GM19328 (cell line): Measurements from ENCODE around the gene RPL13.
A peak's percentile ranks its signal among the peaks of the same experiment; 100 is the strongest.

Experiments
- ATAC-seq: cut with Tn5 transposase; IDR thresholded peaks from one replicate; pipeline ENCODE4 v1.9.1; 2021; ENCODE audit warnings: mild to moderate bottlenecking, moderate library complexity; ENCODE audit not compliant: unreplicated experiment

RPL13 gene

DNA sequence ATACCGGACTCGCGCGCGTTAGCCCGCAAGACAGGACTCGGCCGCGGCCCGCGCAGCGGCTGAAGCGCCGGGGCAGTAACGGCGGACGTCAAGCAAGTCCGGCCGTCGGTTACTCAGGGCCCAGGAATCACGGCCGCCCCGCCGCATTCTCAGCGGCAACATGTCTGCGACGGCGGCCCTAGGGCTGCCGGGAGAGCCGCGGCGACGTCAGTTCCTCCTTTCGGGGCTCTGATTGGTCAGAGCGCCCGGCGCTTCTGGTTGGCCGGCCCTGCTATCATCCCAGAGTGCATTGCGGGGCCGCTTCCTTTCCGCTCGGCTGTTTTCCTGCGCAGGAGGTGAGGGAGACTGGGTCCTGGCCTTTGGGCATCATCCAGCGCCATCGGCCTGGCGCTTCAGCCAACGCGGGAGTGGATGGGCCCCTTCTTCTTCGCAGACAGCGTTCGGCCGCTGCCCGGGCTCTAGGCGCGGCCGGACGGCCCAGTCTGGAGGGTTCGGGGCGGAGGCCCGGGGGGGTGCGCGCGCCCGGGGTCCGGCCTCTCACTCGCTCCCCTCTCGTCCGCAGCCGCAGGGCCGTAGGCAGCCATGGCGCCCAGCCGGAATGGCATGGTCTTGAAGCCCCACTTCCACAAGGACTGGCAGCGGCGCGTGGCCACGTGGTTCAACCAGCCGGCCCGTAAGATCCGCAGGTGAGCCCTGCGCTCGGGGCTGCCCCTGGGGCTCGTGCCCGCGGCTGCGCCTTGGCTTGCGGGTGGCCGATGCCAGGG lies at the start of gene RPL13:
Gene RPL13 (plus strand): TSS at position 305 of the 764 bp plus-strand sequence. CDS start 278 bp downstream, at position 583.
- peak; percentile 80 for ATAC-seq

DNA sequence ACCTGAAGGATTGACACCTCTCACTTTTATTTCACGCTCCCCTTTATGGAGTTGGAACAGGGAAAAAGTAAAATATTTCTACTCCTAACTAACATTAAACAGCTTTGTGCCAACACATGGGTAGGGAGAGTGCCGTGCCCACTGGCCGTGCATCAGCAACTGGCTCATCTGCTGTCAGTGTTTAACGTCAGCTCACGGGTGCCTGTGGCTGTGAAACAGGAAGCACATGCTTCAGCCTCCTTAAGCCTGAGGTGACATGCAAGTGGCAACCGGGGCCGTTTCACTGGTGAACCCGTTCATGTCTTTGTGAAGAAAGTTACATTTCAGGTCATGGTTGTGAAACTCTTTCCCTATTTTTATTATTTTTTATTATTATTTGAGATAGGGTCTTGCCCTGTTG lies 49.1 kb upstream of the RPL13 start:
- no peak for ATAC-seq

DNA sequence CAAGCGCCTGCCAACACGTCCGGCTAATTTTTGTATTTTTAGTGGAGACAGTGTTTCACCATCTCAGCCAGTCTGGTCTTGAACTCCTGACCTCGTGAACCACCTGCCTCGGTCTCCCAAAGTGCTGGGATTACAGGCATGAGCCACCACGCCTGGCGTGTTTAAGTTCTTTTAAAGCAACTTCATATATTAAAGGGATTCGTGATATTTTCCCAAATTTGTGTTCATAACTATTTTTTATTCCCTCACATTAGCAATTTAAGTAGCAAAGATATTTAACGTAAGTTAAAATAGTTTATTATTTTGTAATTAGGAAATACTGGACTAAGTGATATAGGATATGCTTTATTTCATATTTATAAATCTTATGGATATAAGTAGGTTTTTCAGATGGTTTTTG lies 48.0 kb upstream of the RPL13 start:
- no peak for ATAC-seq

DNA sequence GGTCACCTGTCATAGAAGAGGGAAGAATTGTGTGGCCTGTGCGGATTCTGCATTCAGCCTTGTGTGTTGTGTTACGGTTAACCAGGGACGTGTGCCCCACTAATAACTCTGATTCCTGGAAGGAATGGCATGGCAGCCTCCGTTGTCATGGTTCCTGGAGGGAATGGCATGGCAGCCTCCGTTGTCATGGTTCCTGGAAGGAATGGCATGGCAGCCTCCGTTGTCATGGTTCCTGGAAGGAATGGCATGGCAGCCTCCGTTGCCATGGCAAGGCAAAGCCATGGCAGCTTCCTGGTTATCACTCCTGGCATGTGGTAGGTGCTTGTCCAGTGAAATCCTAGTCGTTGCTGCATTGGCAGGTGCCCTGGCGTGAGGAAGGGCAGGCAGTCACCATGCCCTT lies 43.4 kb upstream of the RPL13 start:
- ATAC-seq = no peak

DNA sequence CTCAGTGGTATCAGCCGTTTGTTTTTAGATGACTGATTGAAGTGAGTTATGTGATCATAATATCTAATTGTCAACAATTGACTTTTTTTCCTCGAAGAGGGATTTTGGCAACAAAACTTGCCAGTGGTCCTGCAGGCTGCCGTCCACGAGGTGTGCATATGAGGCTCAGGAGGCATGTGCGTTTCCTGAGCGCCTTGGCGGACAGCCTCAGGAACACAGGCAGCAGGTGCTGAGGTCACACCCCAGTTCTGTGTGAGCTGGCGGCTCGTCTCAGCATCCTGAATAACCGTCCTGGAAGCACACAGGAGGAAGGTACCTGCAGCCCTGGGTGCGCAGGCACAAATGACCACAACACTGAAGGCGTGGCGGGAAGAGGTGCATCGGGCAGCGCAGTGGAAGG lies 40.6 kb upstream of the RPL13 start:
- no peak for ATAC-seq

DNA sequence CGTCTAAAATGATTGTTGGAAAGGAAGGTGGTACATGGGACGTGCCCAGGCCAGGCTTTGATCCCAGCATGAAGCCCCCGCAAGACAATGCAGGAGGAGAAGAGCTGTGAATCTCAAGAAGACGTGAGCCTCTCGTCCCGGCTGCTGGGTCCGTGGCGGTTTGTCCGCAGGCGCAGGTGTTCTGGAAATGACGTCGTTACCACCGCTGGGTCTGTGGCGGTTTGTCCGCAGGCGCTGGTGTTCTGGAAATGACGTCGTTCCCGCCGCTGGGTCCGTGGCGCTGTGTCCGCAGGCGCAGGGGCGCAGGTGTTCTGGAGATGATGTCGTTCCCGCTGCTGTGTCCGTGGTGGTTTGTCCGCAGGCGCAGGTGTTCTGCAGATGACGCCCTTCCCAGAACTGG lies 38.2 kb upstream of the RPL13 start:
- no peak for ATAC-seq

DNA sequence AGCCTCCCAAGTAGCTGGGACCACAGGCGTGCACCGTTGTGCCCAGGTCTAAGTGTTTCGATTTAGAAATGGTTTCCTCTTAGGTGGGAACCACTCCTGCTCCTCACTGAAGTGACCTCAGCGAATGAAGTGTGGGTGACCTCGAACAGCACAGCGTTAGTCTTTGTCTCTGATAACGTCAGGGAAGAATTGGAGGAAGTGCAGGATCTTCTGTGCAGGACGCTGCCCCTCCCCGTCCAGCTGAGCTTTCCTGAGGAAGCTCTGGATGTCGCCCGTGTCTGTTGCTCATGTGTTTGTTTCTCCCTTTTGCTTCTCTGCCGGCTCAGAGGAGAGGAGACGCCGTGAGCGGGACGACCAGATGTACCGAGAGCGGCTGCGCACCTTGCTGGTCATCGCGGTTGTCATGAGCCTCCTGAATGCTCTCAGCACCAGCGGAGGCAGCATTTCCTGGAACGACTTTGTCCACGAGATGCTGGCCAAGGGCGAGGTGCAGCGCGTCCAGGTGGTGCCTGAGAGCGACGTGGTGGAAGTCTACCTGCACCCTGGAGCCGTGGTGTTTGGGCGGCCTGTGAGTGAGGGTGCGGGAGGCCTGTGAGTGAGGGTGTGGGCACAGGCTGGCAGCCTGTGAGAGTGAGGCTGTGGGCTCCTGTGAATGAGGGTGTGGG lies 36.7 kb upstream of the RPL13 start:
- no peak for ATAC-seq

DNA sequence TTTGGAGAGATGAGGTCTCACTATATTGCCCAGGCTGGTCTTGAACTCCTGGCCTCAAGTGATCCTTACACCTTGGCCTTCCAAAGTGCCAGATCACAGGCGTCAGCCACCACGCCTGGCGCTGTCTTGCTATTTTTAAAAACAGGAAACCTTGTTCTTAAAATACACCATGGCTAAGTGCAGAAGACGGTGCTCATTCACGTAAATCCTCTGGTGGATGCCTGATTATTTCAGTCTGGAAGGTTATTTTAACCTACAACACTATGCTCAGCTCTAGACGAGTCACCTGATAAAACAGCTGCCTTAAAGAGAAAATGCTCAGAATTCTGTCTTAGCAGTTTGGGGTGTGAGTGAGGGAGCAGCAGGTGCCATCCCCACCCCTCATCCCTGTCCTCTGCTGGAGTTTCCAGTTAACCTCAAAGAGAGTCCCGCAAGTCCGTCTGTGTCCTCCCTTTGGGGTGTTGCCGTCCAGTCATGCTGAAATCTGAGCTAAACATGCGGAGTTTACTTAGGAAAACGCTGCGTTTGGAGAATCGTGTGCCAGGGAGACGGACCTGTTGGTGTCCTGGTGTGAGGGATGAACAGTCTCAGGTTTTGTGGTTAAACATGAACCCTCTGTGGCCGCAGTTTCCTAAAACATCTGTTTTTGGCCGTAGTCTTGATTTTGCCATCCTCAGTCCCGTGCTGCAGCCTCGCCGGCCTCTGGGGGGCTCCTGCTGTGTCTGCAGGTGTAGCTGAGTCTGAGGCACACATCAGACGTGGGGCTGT lies 35.2 kb upstream of the RPL13 start:
- ATAC-seq = no peak

DNA sequence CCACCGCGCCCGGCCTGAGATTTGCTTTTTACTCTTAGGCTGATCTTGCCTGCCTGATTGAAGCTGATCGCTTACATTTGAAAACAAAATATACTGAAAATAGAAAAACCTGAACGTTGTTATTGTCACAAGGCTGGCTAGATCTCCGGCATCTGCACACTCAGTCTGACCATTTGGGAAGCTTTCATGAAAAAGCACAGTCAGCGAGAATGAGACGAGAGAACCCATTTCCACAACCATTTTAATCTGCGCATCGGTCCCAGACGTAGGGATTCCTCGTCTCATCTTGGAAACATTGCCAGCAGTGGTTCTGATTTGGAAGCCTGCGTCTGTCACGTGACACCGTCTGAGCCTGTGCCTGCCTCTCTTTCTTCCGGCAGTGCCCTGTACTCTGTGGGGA lies 31.4 kb upstream of the RPL13 start:
- ATAC-seq = no peak

DNA sequence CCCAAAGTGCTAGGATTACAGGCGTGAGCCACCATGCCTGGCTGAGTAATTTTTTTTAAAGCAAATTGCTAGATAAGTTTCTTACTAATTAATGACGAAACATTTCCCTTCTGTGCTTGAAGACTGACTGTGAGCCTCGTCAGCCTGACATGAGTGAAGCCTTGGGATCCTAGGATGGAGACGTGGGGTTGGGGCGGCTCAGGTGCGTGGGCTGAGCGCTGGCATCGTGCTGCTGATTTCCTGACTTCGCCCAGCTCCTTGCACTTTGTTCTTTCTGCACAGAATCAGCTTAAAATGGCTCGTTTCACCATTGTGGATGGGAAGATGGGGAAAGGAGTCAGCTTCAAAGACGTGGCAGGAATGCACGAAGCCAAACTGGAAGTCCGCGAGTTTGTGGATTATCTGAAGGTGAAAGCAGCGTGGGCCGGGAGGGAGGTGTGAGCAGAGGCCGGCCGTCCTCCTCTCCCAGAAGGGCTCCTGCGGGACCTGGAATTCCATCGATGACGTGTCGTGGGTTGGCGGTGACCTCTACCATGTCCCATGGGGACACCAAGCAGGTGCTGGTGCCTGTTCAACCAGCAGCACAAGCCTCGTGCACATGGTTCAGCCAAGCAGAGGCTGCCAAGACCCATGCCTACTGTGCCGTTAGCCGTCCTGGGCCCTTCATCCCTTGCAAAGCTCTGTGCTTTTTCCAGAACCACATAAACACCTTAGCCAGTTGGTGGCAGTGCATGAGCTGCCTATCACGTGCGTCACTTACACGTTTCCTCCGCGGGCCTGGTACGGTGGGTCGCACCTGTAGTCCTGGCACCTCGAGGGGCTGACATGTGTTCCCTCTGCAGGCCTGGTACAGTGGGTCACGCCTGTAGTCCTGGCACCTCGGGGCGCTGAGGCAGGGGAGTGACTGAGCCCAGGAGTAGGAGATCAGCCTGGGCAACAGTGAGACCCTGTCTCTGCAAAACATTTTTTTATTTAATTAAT lies 29.8 kb upstream of the RPL13 start:
- ATAC-seq = no peak

DNA sequence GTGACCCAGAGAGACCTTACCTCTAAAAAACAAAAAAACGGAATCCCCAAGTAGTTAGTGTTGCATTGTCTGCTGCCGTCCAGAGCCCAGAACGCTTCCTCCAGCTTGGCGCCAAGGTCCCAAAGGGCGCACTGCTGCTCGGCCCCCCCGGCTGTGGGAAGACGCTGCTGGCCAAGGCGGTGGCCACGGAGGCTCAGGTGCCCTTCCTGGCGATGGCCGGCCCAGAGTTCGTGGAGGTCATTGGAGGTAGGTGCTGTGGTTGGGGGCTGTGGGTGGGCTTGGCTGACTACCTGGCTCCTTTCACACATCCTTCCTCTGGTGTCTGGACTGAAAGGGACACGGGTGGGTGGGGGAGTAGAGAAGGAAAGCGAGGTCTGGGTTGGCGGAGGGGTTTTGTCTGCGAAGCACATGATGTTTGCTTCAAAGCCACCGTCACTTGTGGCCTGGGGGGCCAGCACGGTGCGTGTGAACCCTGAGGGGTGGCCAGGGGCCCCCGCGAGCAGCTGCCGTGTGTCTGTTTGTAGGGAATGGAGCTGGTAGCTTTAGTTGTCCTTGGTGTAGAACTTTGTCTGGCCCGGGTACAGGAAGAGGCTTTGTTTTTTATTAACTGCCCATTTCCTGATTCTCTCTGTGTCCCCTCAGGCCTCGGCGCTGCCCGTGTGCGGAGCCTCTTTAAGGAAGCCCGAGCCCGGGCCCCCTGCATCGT lies 28.5 kb upstream of the RPL13 start:
- no peak for ATAC-seq

DNA sequence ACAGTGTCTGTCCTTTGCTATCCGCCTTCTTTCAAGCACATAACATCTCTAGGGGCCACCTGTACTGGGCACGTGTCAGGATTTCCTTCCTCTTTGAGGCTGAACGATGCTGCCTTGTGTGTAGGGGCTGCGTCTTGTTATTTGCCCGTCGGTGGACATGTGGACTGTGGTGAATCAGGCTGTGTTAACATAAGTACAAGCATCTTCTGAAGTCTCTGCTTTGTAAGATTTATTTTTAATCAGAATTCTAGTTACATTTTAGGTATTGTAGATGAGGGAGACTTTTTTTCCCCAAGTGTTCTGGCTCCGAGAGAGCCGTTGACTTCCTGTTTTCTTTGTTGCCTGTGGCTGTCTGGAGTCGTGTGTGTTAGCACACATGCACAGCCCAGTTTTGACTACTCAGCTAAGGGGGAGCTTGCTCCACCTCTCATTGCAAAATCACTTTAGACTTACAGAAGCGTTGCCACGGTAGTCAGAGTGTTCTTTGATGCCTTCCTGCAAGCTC lies 26.2 kb upstream of the RPL13 start:
- ATAC-seq = no peak

DNA sequence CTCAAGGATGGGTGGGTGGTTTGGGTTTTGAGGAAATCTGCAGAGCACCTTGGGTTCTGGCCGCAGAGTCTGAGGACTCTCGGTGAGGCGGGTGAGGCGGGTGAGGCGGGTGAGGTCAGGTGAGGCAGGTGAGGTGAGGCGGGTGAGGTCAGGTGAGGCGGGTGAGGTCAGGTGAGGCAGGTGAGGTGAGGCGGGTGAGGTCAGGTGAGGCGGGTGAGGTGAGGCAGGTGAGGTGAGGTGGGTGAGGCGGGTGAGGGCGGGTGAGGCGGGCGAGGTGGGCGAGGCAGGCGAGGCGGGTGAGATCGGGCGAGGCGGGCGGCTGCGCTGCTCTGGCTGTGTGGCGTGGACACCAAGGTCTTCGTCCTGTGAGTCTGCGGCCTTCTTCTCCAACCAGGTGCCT lies 24.1 kb upstream of the RPL13 start:
- ATAC-seq = no peak

DNA sequence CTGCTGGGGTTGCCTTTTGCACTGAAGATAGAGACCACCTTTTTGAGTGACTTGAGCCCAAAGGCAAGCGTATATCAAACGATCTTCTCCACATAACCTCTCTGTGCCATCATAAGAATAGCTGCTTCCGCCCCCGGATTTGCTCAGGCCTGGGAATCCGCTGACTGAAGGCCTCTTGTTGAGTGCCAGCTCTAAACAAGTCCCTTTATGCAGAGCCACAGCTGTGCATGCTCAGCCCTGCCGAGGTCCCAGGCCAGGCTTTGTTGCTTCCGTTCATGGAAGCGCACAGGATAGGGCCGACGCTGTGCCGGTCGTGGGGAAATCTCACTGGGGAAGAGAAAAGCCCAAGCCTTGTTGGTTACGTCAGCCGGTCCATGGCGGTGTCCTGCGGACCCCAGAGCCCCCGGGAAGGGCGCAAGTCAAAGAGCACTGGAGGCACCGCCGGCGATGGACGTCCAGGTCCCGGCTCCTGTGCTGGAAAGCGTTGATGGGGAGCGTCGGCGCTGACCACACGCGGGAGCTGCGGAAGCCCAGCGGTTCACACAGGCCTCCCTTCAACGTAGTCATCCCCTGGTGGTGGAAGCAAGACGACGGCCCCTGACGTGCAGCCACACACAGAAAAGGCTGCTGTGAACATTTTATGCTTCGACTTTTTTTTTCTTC lies 23.5 kb upstream of the RPL13 start:
- ATAC-seq = no peak

DNA sequence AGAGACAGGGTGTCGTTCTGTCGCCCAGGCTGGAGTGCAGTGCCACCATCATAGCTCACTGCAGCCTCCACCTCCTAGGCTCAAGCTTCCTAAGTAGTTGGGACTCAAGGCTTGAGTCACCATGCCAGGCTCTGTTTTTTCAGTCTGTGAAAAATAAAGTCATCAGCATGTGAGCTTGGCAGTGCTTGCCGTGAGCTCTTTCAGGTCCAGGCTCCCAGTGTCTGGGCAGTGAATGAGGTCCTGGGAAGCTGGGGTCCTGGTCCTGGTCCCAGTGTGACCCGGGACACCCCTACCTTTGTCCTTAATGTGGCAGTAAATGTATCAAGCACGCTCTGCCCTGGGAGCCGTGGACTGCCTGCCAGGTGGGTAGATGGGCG lies 22.9 kb upstream of the RPL13 start:
- ATAC-seq = no peak

DNA sequence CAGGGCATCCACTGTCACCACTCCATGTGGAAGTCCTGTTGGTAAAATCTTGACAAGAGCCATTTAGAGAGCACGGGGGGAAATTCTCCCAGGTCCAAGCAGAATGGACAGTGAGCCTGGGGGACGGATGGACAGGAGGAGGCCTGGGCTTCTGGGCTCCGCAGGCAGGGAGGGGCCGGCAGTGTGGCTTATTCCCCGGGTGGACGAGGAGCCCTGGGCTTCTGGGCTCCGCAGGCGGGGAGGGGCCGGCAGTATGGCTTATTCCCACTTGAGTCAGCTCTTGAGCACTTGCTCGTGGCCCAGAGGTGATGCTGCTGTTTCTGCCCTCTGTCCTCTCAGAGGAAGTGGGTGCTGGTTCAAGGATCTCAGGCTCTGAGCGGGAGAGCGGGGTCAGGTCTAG lies 22.2 kb upstream of the RPL13 start:
- no peak for ATAC-seq

DNA sequence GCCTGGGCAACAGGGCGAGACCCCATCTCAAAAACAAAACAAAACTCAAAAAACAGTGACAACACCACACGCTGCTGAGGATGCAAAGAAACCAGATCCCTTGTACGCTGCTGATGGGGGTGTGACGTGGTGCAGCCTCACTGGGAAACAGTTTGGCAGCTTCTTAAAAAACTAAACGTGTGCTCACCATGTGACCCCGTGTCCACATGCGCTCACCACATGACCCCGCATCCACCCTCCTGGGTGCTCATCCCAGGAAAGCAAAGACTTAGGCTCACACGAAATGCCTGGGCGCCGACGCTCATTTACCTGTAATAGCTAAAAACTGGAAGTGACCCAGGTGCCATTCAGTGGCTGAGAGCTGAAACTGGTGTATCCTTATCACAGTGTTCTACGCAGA lies 19.9 kb upstream of the RPL13 start:
- no peak for ATAC-seq

DNA sequence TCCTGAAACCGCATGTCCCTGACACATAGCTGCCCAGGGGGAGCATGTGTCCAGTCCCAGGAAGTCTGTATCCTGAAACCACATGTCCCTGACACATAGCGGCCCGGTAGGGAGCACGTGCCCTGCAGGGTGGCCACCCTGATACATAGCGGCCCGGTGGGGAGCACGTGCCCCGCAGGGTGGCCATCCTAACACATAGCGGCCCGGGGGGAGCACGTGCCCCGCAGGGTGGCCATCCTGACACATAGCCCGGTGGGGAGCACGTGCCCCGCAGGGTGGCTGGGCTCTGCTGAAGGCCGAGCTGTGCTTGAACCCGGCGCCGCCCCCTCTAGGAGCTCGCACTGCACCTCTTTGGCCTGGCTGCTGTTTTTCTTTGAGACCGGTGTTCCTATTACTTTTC lies 18.7 kb upstream of the RPL13 start:
- no peak for ATAC-seq

DNA sequence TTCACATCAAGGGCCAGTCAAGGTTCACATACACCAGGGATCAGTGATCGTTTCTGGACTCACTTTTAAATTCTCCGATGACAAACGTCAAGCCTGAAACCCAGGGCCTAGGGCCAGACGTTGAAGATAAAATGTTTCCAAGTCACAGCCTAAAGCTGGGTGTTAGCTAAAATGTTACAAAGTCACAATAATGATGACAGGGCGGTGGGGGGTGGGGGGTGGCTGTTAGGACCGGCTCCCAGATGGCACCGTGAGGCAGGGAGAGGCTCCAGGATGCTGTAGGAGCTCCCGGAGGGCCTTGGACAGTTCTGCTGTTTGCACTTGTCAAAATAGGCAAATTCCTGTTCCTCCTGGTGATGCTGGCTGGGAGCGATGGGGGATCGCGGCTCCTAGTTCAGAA lies 16.4 kb upstream of the RPL13 start:
- no peak for ATAC-seq

DNA sequence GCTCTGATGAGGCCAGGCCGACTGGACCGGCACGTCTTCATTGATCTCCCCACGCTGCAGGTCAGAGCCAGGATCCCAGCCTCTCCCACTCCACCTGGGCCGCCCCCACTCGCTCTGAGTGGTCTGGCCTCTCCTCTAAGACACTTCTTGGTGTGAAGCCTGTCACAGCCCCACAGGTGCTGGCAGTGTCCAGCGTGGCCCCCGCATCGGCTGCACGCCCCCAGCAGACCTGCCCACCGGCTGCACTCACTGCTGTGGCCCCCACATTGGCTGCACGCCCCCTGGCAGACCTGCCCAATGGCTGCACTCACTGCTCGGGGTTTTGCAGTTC lies 15.8 kb upstream of the RPL13 start:
- ATAC-seq = no peak
